HepG2 (cell line): Measurements from ENCODE around the gene CTRL. TPM values are rescaled to one million over a fixed set of nuclear protein-coding genes. Genes with fewer than 3 reads are reported as not detected.

Experiments used
- FOXK1 ChIP-seq: sonication (generic); formaldehyde crosslinking; IDR thresholded peaks from 2 replicates; pipeline ENCODE4 v1.4.0; 2020; ENCODE audit warnings: low read depth, missing genetic modification reagents, borderline replicate concordance
- GABPB1 ChIP-seq: IDR thresholded peaks from 2 replicates; pipeline ENCODE4 v1.6.1; 2016; ENCODE audit warnings: mild to moderate bottlenecking, missing genetic modification reagents, moderate library complexity, missing compliant biosample characterization
- KDM2A ChIP-seq: sonication (generic); formaldehyde crosslinking; IDR thresholded peaks from 2 replicates; pipeline ENCODE4 v1.4.0; 2020; ENCODE audit warnings: low read depth, missing genetic modification reagents, borderline replicate concordance
- MED8 ChIP-seq: sonication (generic); formaldehyde crosslinking; IDR thresholded peaks from 2 replicates; pipeline ENCODE4 v1.8.1; 2023; ENCODE audit warnings: mild to moderate bottlenecking, missing genetic modification reagents; ENCODE audit not compliant: insufficient replicate concordance
- NFE2L2 ChIP-seq: fragments of 150-350 bp; IDR thresholded peaks from 2 replicates; pipeline ENCODE4 v1.6.1; 2014; ENCODE audit warnings: low read length
- NFYB ChIP-seq: sonication (generic); formaldehyde crosslinking; IDR thresholded peaks from 2 replicates; pipeline ENCODE4 v1.4.0; 2020; ENCODE audit warnings: missing genetic modification reagents
- PLRG1 ChIP-seq: fragments of 450-650 bp; conservative IDR thresholded peaks from 2 replicates; pipeline ENCODE4 v1.6.1; 2016
- PRDM10 ChIP-seq: sonication (generic); formaldehyde crosslinking; IDR thresholded peaks from 2 replicates; pipeline ENCODE4 v1.4.0; 2020; ENCODE audit warnings: low read depth, missing genetic modification reagents
- SNRNP70 ChIP-seq: fragments of 200-400 bp; formaldehyde crosslinking; IDR thresholded peaks from 2 replicates; pipeline ENCODE4 v1.6.1; 2017; ENCODE audit warnings: mild to moderate bottlenecking, low read depth, low read length, moderate library complexity
- THRA ChIP-seq: sonication (generic); formaldehyde crosslinking; IDR thresholded peaks from 2 replicates; pipeline ENCODE4 v1.4.0; 2020; ENCODE audit warnings: missing genetic modification reagents, borderline replicate concordance
- ZMAT5 ChIP-seq: sonication (generic); formaldehyde crosslinking; IDR thresholded peaks from 2 replicates; pipeline ENCODE4 v1.5.0; 2020; ENCODE audit warnings: mild to moderate bottlenecking, low read depth, missing genetic modification reagents, borderline replicate concordance
- ZNF556 ChIP-seq: sonication (generic); formaldehyde crosslinking; IDR thresholded peaks from 2 replicates; pipeline ENCODE4 v1.4.0; 2020; ENCODE audit warnings: mild to moderate bottlenecking, missing genetic modification reagents, borderline replicate concordance
- ZNF589 ChIP-seq: sonication (generic); formaldehyde crosslinking; conservative IDR thresholded peaks from 2 replicates; pipeline ENCODE4 v1.8.0; 2022; ENCODE audit warnings: mild to moderate bottlenecking, moderate library complexity, missing genetic modification reagents
- ZNF605 ChIP-seq: sonication (generic); formaldehyde crosslinking; IDR thresholded peaks from 2 replicates; pipeline ENCODE4 v1.8.0; 2022; ENCODE audit warnings: mild to moderate bottlenecking, missing genetic modification reagents
- ZNF746 ChIP-seq: sonication (generic); formaldehyde crosslinking; IDR thresholded peaks from 2 replicates; pipeline ENCODE4 v1.8.0; 2022; ENCODE audit warnings: mild to moderate bottlenecking, missing genetic modification reagents
- ZNF792 ChIP-seq: IDR thresholded peaks from 2 replicates; pipeline ENCODE4 v1.6.1; 2016
- ZSCAN29 ChIP-seq: sonication (generic); formaldehyde crosslinking; conservative IDR thresholded peaks from 2 replicates; pipeline ENCODE4 v1.4.0; 2020; ENCODE audit warnings: mild to moderate bottlenecking, missing genetic modification reagents
- polyA plus RNA-seq, 8 experiments: library from polyadenylated mRNA; depleted of rRNA in 3 of 8; stranded (reverse) in 7 of 8; unstranded in 1 of 8; fragments of >200 nt; fragmentation: Illumina TruSeq in 4 of 8; extraction: Trizol in 4 of 8; gene quantifications; 2 replicates each; pipeline versions ENCODE4 v1.2.1 to v1.2.3, GENCODE V29; 2011 to 2016; ENCODE audit warnings: low read depth in 4 of 8, missing spikeins in 1 of 8, mixed read lengths in 1 of 8; ENCODE audit not compliant: insufficient read depth in 1 of 8
- total RNA-seq, 5 experiments: library from RNA; depleted of rRNA; stranded (reverse); fragments of >200 nt; fragmentation: Illumina TruSeq; extraction: Trizol; gene quantifications; 2 replicates each; pipeline ENCODE4 v1.2.3, GENCODE V29; 2016; ENCODE audit warnings: low read depth in 1 of 5
- TF ChIP-seq, protein P1 (sequence below): fragments of 450-650 bp; IDR thresholded peaks from 2 replicates; pipeline ENCODE4 v1.6.1; 2017; ENCODE audit warnings: mild to moderate bottlenecking
- TF ChIP-seq, protein P2 (sequence below): sonication (generic); formaldehyde crosslinking; IDR thresholded peaks from 2 replicates; pipeline ENCODE4 v1.8.0; 2022; ENCODE audit warnings: mild to moderate bottlenecking, missing genetic modification reagents, moderate library complexity

Gene CTRL
- total and polyA plus RNA-seq, 2 of the 13 experiments (the other 11 are each of a cell fraction or from before 2014, with no cell fraction given): 1.9 to 2.7 TPM

DNA sequence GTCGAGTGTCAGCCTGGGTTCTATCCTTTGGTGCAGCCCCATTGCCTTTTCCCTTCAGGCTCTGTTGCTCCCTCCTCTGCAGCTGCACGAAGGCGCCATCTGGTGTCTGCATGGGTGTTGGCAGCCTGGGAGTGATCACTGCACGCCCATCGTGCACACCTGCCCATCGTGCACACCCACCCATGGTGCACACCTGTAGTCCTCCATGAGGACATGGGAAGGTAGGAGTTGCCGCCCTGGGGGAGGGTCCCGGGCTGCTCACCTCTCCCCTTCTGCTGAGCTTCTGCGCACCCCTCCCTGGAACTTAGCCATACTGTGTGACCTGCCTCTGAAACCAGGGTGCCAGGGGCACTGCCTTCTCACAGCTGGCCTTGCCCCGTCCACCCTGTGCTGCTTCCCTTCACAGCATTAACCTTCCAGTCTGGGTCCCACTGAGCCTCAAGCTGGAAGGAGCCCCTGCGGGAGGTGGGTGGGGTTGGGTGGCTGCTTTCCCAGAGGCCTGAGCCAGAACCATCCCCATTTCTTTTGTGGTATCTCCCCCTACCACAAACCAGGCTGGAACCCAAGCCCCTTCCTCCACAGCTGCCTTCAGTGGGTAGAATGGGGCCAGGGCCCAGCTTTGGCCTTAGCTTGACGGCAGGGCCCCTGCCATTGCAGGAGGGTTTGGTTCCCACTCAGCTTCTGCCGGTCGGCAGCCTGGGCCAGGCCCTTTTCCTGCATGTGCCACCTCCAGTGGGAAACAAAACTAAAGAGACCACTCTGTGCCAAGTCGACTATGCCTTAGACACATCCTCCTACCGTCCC is 2.9 kb downstream of the CTRL start (continued):
- no peak for TF ChIP-seq ZMAT5 (CRISPR knock-in tag)
- TF ChIP-seq ZNF589: 0 out of 2 replicates have a peak, but pooled peaks have one; percentile 57
- TF ChIP-seq MED8 (CRISPR knock-in tag): no peak
- TF ChIP-seq GABPB1 (CRISPR knock-in tag): peak; percentile 37; the same call in 1 of the 2 replicates
- TF ChIP-seq THRA (CRISPR knock-in tag): peak; percentile 19; the same call in 1 of the 2 replicates
- TF ChIP-seq ZNF792: peak; percentile 50; the same call in 1 of the 2 replicates
- TF ChIP-seq ZNF556 (CRISPR knock-in tag): no peak
- no peak for TF ChIP-seq ZSCAN29 (CRISPR knock-in tag)
- TF ChIP-seq ZNF746: 0 out of 2 replicates have a peak, but pooled peaks have one; percentile 7
- no peak for TF ChIP-seq PLRG1
- TF ChIP-seq PRDM10 (CRISPR knock-in tag): no peak
- TF ChIP-seq KDM2A (CRISPR knock-in tag): peak; percentile 74
- no peak for TF ChIP-seq SNRNP70
- TF ChIP-seq ZNF605 (CRISPR knock-in tag): no peak
- TF ChIP-seq NFE2L2: peak; percentile 12; the same call in 1 of the 2 replicates
- TF ChIP-seq, protein P1, sequence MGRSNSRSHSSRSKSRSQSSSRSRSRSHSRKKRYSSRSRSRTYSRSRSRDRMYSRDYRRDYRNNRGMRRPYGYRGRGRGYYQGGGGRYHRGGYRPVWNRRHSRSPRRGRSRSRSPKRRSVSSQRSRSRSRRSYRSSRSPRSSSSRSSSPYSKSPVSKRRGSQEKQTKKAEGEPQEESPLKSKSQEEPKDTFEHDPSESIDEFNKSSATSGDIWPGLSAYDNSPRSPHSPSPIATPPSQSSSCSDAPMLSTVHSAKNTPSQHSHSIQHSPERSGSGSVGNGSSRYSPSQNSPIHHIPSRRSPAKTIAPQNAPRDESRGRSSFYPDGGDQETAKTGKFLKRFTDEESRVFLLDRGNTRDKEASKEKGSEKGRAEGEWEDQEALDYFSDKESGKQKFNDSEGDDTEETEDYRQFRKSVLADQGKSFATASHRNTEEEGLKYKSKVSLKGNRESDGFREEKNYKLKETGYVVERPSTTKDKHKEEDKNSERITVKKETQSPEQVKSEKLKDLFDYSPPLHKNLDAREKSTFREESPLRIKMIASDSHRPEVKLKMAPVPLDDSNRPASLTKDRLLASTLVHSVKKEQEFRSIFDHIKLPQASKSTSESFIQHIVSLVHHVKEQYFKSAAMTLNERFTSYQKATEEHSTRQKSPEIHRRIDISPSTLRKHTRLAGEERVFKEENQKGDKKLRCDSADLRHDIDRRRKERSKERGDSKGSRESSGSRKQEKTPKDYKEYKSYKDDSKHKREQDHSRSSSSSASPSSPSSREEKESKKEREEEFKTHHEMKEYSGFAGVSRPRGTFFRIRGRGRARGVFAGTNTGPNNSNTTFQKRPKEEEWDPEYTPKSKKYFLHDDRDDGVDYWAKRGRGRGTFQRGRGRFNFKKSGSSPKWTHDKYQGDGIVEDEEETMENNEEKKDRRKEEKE: no peak
- TF ChIP-seq, protein P2, sequence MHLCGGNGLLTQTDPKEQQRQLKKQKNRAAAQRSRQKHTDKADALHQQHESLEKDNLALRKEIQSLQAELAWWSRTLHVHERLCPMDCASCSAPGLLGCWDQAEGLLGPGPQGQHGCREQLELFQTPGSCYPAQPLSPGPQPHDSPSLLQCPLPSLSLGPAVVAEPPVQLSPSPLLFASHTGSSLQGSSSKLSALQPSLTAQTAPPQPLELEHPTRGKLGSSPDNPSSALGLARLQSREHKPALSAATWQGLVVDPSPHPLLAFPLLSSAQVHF (CRISPR knock-in tag): 0 out of 2 replicates have a peak, but pooled peaks have one; percentile 44
- TF ChIP-seq NFYB (CRISPR knock-in tag): no peak
- no peak for TF ChIP-seq FOXK1
